ENCODE measurements around the gene PDZRN4.

PDZRN4 gene

DNA sequence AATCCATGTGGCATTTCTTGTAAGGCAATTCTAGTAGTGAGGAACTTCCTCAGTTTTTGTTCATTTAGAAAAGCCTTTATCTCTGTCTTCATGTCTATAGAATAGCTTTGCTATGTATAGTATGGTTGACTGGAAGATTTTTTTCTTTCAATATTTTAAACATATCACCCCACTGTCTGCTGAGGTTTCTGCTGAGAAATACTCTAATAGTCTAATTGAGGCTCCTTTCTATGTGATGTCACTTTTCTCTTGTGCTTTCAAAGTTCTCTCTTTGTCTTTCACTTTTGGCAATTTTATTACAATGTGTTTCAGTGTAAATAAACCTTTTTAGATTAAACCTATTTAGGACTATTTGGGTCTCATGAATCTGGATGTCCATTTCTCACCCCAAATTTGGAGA is 192.8 kb downstream of the PDZRN4 start:
- no peak for TF ChIP-seq ZNF384 (IDR thresholded peaks at IDR 0.05)
- no peak for TF ChIP-seq ELF4 (IDR thresholded peaks at IDR 0.05)
- TF ChIP-seq CTBP1 (IDR thresholded peaks at IDR 0.05; ENCODE audit: borderline replicate concordance) = no peak
- no peak for TF ChIP-seq BHLHE40 (IDR thresholded peaks at IDR 0.05; ENCODE audit: borderline replicate concordance)
- no peak for TF ChIP-seq HDGF (IDR thresholded peaks at IDR 0.05; ENCODE audit: borderline replicate concordance)
- TF ChIP-seq FOXK2 (IDR thresholded peaks at IDR 0.05) = no peak
- no peak for DNase-seq (ENCODE audit: extremely low spot score)
- CTCF ChIA-PET = no interaction called here
- POLR2A ChIA-PET = no interaction called here

GRCh38 chr12:41402801-41403200 is 214.7 kb downstream of the PDZRN4 start:
- DNase-seq (ENCODE audit: extremely low spot score) = no peak
- TF ChIP-seq SP1 (IDR thresholded peaks at IDR 0.05) = no peak
- TF ChIP-seq NFRKB (IDR thresholded peaks at IDR 0.05) = no peak
- no peak for TF ChIP-seq ZNF384 (IDR thresholded peaks at IDR 0.05)
- no peak for TF ChIP-seq HDGF (IDR thresholded peaks at IDR 0.05; ENCODE audit: borderline replicate concordance)
- TF ChIP-seq PKNOX1 (IDR thresholded peaks at IDR 0.05) = no peak
- no peak for TF ChIP-seq TARDBP (IDR thresholded peaks at IDR 0.05)
- TF ChIP-seq L3MBTL2 (conservative IDR thresholded peaks at IDR 0.05) = no peak
- TF ChIP-seq CTBP1 (IDR thresholded peaks at IDR 0.05; ENCODE audit: borderline replicate concordance) = no peak
- no peak for TF ChIP-seq FOXA1 (IDR thresholded peaks at IDR 0.05)
- no peak for TF ChIP-seq SUZ12 (IDR thresholded peaks at IDR 0.05)
- no peak for TF ChIP-seq FOXM1 (IDR thresholded peaks at IDR 0.05; ENCODE audit: borderline replicate concordance)
- TF ChIP-seq FOXK2 (IDR thresholded peaks at IDR 0.05) = no peak
- TF ChIP-seq BHLHE40 (IDR thresholded peaks at IDR 0.05; ENCODE audit: borderline replicate concordance) = no peak
- CTCF ChIA-PET = no interaction called here

DNA sequence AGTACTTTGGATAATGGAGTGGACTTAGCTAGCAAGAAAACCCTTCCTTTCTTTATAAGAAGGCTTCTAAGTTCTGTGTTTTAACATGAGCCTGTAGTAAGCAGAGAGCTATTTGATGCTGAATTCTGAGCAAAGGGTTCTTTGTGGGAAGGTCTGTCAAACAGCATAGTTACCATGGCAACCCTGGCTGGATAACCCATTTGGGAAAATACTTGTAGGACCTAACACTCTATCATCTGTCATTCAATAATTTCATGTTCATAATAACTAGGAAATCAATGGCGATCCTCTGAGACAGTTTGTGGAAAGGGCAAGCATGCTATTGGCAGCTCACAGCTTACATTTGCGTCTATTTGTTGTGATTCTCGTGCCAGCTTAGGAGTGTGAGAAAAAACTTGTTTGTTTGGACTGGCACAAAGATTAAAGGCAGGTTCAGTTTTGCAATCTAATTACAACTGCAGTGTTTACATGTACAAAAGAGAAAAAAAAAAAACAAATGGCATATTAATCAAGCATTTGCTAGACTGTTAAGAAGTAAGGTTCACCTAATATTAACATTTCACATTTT is 219.2 kb downstream of the PDZRN4 start:
- DNase-seq (ENCODE audit: extremely low spot score) = no peak
- POLR2A ChIA-PET = no interaction called here
- TF ChIP-seq ZNF384 (IDR thresholded peaks at IDR 0.05) (no peak), TARDBP (IDR thresholded peaks at IDR 0.05) (no peak), ELF4 (IDR thresholded peaks at IDR 0.05) (no peak), CTBP1 (IDR thresholded peaks at IDR 0.05; ENCODE audit: borderline replicate concordance) (no peak), PKNOX1 (IDR thresholded peaks at IDR 0.05) (no peak), FOXK2 (IDR thresholded peaks at IDR 0.05) (no peak), ARNT (IDR thresholded peaks at IDR 0.05) (no peak), L3MBTL2 (conservative IDR thresholded peaks at IDR 0.05) (no peak), FOXM1 (IDR thresholded peaks at IDR 0.05; ENCODE audit: borderline replicate concordance) (no peak), SUZ12 (IDR thresholded peaks at IDR 0.05) (no peak), BHLHE40 (IDR thresholded peaks at IDR 0.05; ENCODE audit: borderline replicate concordance) (no peak), NFRKB (IDR thresholded peaks at IDR 0.05) (no peak), SP1 (IDR thresholded peaks at IDR 0.05) (no peak), LEF1 (IDR thresholded peaks at IDR 0.05; ENCODE audit: borderline replicate concordance) (no peak), HDGF (IDR thresholded peaks at IDR 0.05; ENCODE audit: borderline replicate concordance) (no peak), FOXA1 (IDR thresholded peaks at IDR 0.05) (no peak)
- CTCF ChIA-PET = no interaction called here

More at GRCh38 chr12:41402801-41403200, 214.7 kb downstream of the PDZRN4 start:
- POLR2A ChIA-PET = no interaction called here

DNA sequence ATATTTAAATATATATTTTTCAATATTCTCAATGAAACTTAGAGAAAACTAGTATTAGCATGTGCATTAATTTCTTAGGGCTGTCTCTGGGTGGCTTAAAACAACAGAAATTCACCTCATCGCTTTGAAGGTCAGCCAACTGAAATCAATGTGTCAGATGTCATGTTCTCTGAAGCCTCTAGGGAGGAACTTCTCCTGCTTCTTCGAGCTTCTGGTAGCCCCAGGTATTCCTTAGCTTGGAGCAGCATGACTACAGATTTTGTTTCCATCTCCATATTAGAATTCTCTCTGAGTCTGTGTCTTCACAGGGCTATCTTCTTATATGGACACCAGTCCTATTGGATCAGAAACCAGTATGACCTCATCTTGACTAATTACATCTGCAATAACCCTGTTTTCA is 221.5 kb downstream of the PDZRN4 start:
- TF ChIP-seq ARNT (IDR thresholded peaks at IDR 0.05) = no peak
- TF ChIP-seq BHLHE40 (IDR thresholded peaks at IDR 0.05; ENCODE audit: borderline replicate concordance) = no peak
- TF ChIP-seq LEF1 (IDR thresholded peaks at IDR 0.05; ENCODE audit: borderline replicate concordance) = no peak
- TF ChIP-seq SUZ12 (IDR thresholded peaks at IDR 0.05) = no peak
- no peak for TF ChIP-seq TARDBP (IDR thresholded peaks at IDR 0.05)
- TF ChIP-seq ZNF384 (IDR thresholded peaks at IDR 0.05) = no peak
- no peak for TF ChIP-seq CTBP1 (IDR thresholded peaks at IDR 0.05; ENCODE audit: borderline replicate concordance)
- no peak for TF ChIP-seq SP1 (IDR thresholded peaks at IDR 0.05)
- TF ChIP-seq HDGF (IDR thresholded peaks at IDR 0.05; ENCODE audit: borderline replicate concordance) = no peak
- TF ChIP-seq PKNOX1 (IDR thresholded peaks at IDR 0.05) = no peak
- no peak for TF ChIP-seq ELF4 (IDR thresholded peaks at IDR 0.05)
- no peak for TF ChIP-seq L3MBTL2 (conservative IDR thresholded peaks at IDR 0.05)
- no peak for TF ChIP-seq FOXK2 (IDR thresholded peaks at IDR 0.05)
- TF ChIP-seq FOXA1 (IDR thresholded peaks at IDR 0.05) = no peak
- TF ChIP-seq NFRKB (IDR thresholded peaks at IDR 0.05) = no peak
- POLR2A ChIA-PET = no interaction called here
- no peak for DNase-seq (ENCODE audit: extremely low spot score)

GRCh38 chr12:41418586-41418985 is 230.5 kb downstream of the PDZRN4 start:
- CTCF ChIA-PET = no interaction called here
- DNase-seq (ENCODE audit: extremely low spot score) = no peak
- POLR2A ChIA-PET = no interaction called here

More for the DNA sequence above, 221.5 kb downstream of the PDZRN4 start:
- CTCF ChIA-PET = no interaction called here

GRCh38 chr12:41419131-41419893 is 231.2 kb downstream of the PDZRN4 start:
- TF ChIP-seq FOXK2 (IDR thresholded peaks at IDR 0.05) (no peak), ELF4 (IDR thresholded peaks at IDR 0.05) (no peak)
- ChIA-PET CTCF (interaction anchor here (0.5 to 0.6 kb wide), 2 partner anchors 132 to 675 kb away, joined by 3 to 5 read pairs; no protein-coding TSS in a partner anchor), POLR2A (no interaction called here)
- DNase-seq (ENCODE audit: extremely low spot score) = no peak

More at GRCh38 chr12:41418586-41418985, 230.5 kb downstream of the PDZRN4 start:
- TF ChIP-seq SP1 (IDR thresholded peaks at IDR 0.05) = no peak

Measured in HEK293T (cell line).